ENCODE data around the gene MEGF11.

Gene MEGF11

GRCh38 chr15:66092053-66093016, 161.2 kb downstream of the MEGF11 start (continued):
- no peak for TF ChIP-seq ZNF391 (tag by site-specific recombination; IDR thresholded peaks at IDR 0.05; ENCODE audit: borderline replicate concordance, low read depth)
- no peak for TF ChIP-seq ZNF214 (tag by site-specific recombination; IDR thresholded peaks at IDR 0.05; ENCODE audit: borderline replicate concordance)
- TF ChIP-seq ZNF645 (tag by site-specific recombination; IDR thresholded peaks at IDR 0.05) = no peak
- TF ChIP-seq PRDM4 (tag by site-specific recombination; IDR thresholded peaks at IDR 0.05) = peak; percentile 72
- TF ChIP-seq, protein P1, sequence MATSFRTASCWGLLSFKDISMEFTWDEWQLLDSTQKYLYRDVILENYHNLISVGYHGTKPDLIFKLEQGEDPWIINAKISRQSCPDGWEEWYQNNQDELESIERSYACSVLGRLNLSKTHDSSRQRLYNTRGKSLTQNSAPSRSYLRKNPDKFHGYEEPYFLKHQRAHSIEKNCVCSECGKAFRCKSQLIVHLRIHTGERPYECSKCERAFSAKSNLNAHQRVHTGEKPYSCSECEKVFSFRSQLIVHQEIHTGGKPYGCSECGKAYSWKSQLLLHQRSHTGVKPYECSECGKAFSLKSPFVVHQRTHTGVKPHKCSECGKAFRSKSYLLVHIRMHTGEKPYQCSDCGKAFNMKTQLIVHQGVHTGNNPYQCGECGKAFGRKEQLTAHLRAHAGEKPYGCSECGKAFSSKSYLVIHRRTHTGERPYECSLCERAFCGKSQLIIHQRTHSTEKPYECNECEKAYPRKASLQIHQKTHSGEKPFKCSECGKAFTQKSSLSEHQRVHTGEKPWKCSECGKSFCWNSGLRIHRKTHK (tag by site-specific recombination; IDR thresholded peaks at IDR 0.05) = no peak
- TF ChIP-seq KLF1 (tag by site-specific recombination; IDR thresholded peaks at IDR 0.05) = no peak
- no peak for TF ChIP-seq ZNF843 (tag by site-specific recombination; IDR thresholded peaks at IDR 0.05)
- no peak for TF ChIP-seq ZNF140 (tag by site-specific recombination; IDR thresholded peaks at IDR 0.05)
- no peak for TF ChIP-seq ZNF16 (tag by site-specific recombination; IDR thresholded peaks at IDR 0.05; ENCODE audit: low read depth)

GRCh38 chr15:66089509-66089908, 164.0 kb downstream of the MEGF11 start:
- Histone ChIP-seq H3K4me1 (ENCODE audit: control insufficient read depth, insufficient read depth, low read length) (no peaks in the 10 kb centered on the region), H3K36me3 (ENCODE audit: control insufficient read depth in 2 of 2, insufficient read depth in 1 of 2, low read length in 2 of 2) (no peaks in the 10 kb centered on the region), H3K4me3 (ENCODE audit: low read depth, low read length) (no peak overlapping the region), H3K9me3 (ENCODE audit: control insufficient read depth, insufficient read depth, low read depth, low read length) (no peaks in the 10 kb centered on the region), H3K27ac (ENCODE audit: extremely low read depth, low read depth, low read length) (no peak overlapping the region)
- ChIA-PET CTCF (no interaction called here), POLR2A (no interaction called here)
- no peak for TF ChIP-seq ZNF239 (tag by site-specific recombination; IDR thresholded peaks at IDR 0.05)
- TF ChIP-seq KLF16 (tag by site-specific recombination; IDR thresholded peaks at IDR 0.05) = no peak
- TF ChIP-seq ZNF677 (tag by site-specific recombination; IDR thresholded peaks at IDR 0.05) = no peak
- TF ChIP-seq, protein P2, sequence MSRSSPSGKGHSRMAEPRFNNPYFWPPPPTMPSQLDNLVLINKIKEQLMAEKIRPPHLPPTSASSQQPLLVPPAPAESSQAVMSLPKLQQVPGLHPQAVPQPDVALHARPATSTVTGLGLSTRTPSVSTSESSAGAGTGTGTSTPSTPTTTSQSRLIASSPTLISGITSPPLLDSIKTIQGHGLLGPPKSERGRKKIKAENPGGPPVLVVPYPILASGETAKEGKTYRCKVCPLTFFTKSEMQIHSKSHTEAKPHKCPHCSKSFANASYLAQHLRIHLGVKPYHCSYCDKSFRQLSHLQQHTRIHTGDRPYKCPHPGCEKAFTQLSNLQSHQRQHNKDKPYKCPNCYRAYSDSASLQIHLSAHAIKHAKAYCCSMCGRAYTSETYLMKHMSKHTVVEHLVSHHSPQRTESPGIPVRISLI (tag by site-specific recombination; IDR thresholded peaks at IDR 0.05) = no peak
- TF ChIP-seq ZNF76 (tag by site-specific recombination; IDR thresholded peaks at IDR 0.05; ENCODE audit: borderline replicate concordance, low read depth) = no peak
- no peak for TF ChIP-seq EGR2 (tag by site-specific recombination; IDR thresholded peaks at IDR 0.05; ENCODE audit: low read depth)
- TF ChIP-seq PRDM10 (tag by site-specific recombination; IDR thresholded peaks at IDR 0.05) = no peak
- TF ChIP-seq ZNF560 (tag by site-specific recombination; IDR thresholded peaks at IDR 0.05; ENCODE audit: borderline replicate concordance) = no peak
- TF ChIP-seq, protein P3, sequence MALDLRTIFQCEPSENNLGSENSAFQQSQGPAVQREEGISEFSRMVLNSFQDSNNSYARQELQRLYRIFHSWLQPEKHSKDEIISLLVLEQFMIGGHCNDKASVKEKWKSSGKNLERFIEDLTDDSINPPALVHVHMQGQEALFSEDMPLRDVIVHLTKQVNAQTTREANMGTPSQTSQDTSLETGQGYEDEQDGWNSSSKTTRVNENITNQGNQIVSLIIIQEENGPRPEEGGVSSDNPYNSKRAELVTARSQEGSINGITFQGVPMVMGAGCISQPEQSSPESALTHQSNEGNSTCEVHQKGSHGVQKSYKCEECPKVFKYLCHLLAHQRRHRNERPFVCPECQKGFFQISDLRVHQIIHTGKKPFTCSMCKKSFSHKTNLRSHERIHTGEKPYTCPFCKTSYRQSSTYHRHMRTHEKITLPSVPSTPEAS (tag by site-specific recombination; IDR thresholded peaks at IDR 0.05) = no peak
- no peak for TF ChIP-seq TRIM28 (IDR thresholded peaks at IDR 0.05; ENCODE audit: borderline replicate concordance, low read length)
- no peak for TF ChIP-seq SP3 (tag by site-specific recombination; IDR thresholded peaks at IDR 0.05)
